GM23248 (cell line): ENCODE measurements around the gene RBMS1.

Source experiments
- EZH2 ChIP-seq: fragments of 200-600 bp; sonication (generic); IDR thresholded peaks from 2 replicates; pipeline ENCODE4 v1.6.1; 2018; ENCODE audit warnings: antibody characterized with exemption, mild to moderate bottlenecking; ENCODE audit not compliant: insufficient read depth, poor library complexity, severe bottlenecking
- EZH2phosphoT487 ChIP-seq: fragments of 200-600 bp; sonication (generic); IDR thresholded peaks from 2 replicates; pipeline ENCODE4 v1.6.1; 2018; ENCODE audit warnings: antibody characterized with exemption, moderate library complexity, mild to moderate bottlenecking, low read depth; ENCODE audit not compliant: insufficient read depth

DNA sequence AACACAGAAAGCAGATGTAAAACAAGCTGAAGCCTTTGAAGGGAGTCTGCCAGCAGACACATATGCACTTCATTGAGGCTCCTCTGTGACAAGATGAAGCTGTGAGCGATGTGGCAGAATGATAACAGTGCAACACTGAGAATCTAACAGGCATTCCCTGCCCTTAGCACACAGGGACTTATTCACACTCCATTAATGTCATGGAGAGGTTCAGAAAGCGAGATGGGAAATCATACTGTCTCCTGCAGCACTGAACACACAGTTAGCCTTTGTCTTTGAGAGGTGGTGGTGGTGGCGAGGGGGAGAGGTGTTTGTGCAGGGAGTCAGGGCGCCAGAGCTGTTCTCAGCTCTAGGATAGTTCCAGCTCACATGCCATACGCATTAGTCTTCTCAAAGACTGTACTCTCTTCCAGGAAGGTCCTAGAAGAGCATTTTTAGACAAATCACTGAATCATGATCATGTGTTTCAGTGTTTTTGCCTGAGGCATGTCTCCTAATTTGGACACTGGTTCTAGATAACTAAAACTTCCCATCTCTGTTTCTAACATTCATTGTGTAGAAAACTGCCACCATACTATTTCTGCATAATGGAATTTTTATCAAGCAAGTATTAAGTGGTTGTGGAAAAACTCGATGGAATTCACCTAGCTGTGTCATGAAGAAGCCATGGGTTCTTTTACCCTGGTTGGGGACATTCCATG is 200.1 kb downstream of the RBMS1 start:
- TF ChIP-seq EZH2 (no peak), EZH2phosphoT487 (no peak)
